H1 (cell line): ENCODE results near the gene ANKRD24. TPM values are rescaled to one million over a fixed set of nuclear protein-coding genes. Genes with fewer than 3 reads are reported as not detected.

Source experiments
- CBX5 ChIP-seq: fragments of 300-800, 300-1000 bp; sonication (generic); IDR thresholded peaks from 2 replicates; pipeline ENCODE4 v1.7.1; 2016; ENCODE audit warnings: antibody characterized with exemption, low read length, low read depth
- CHD2 ChIP-seq: IDR thresholded peaks from 2 replicates; pipeline ENCODE4 v1.6.1; 2012; ENCODE audit warnings: low read length, improper control_type of control experiment
- CREB1 ChIP-seq: IDR thresholded peaks from 2 replicates; pipeline ENCODE4 v1.6.1; 2012; ENCODE audit warnings: inconsistent platforms
- E2F6 ChIP-seq: IDR thresholded peaks from 2 replicates; pipeline ENCODE4 v1.6.1; 2012; ENCODE audit warnings: inconsistent platforms
- EGR1 ChIP-seq: IDR thresholded peaks from 2 replicates; pipeline ENCODE4 v1.6.1; 2011; ENCODE audit warnings: low read depth, low read length, borderline replicate concordance
- EP300 ChIP-seq, 2 experiments: IDR thresholded peaks; 1 replicate in 1 of 2; 2 replicates in 1 of 2; pipeline ENCODE4 v1.6.1; 2011 to 2012; ENCODE audit warnings: low read depth in 2 of 2, low read length in 2 of 2, mild to moderate bottlenecking in 2 of 2, borderline replicate concordance in 1 of 2, inconsistent platforms in 1 of 2, moderate library complexity in 1 of 2
- EZH2 ChIP-seq: fragments of 200-600 bp; sonication (generic); IDR thresholded peaks from 2 replicates; pipeline ENCODE4 v1.7.1; 2012; ENCODE audit warnings: low read depth, mild to moderate bottlenecking, moderate library complexity, low read length, inconsistent platforms; ENCODE audit not compliant: severe bottlenecking
- JUN ChIP-seq: IDR thresholded peaks from 2 replicates; pipeline ENCODE4 v1.6.1; 2011; ENCODE audit warnings: low read depth, mild to moderate bottlenecking, improper control_type of control experiment, low read length
- KDM1A ChIP-seq: fragments of 200-600, 300-600 bp; sonication (generic); IDR thresholded peaks from 2 replicates; pipeline ENCODE4 v1.7.1; 2016; ENCODE audit warnings: mild to moderate bottlenecking, low read length, borderline replicate concordance
- KDM4A ChIP-seq: IDR thresholded peaks from one replicate; pipeline ENCODE4 v1.7.1; 2012; ENCODE audit warnings: low read depth, mild to moderate bottlenecking, moderate library complexity, low read length, inconsistent platforms; ENCODE audit not compliant: severe bottlenecking
- KDM5A ChIP-seq: fragments of 200-600 bp; IDR thresholded peaks from 2 replicates; pipeline ENCODE4 v1.7.1; 2012; ENCODE audit warnings: mild to moderate bottlenecking, low read length, inconsistent platforms, mixed read lengths
- PHF8 ChIP-seq: fragments of 200-600 bp; sonication (generic); conservative IDR thresholded peaks from 2 replicates; pipeline ENCODE4 v1.7.1; 2012; ENCODE audit warnings: low read depth, mild to moderate bottlenecking, inconsistent platforms, low read length, moderate library complexity
- POLR2AphosphoS5 ChIP-seq: IDR thresholded peaks from 2 replicates; pipeline ENCODE4 v1.6.1; 2011; ENCODE audit warnings: low read depth, low read length
- RFX5 ChIP-seq: IDR thresholded peaks from 2 replicates; pipeline ENCODE4 v1.6.1; 2011; ENCODE audit warnings: low read depth, low read length, improper control_type of control experiment, borderline replicate concordance
- SP1 ChIP-seq: IDR thresholded peaks from 2 replicates; pipeline ENCODE4 v1.6.1; 2011; ENCODE audit warnings: low read depth, low read length
- SP4 ChIP-seq: IDR thresholded peaks from 2 replicates; pipeline ENCODE4 v1.6.1; 2012; ENCODE audit warnings: low read length, inconsistent platforms
- SRF ChIP-seq: IDR thresholded peaks from 2 replicates; pipeline ENCODE4 v1.6.1; 2011; ENCODE audit warnings: mild to moderate bottlenecking, low read depth, low read length, moderate library complexity
- SUZ12 ChIP-seq: fragments of 200-600 bp; sonication (generic); IDR thresholded peaks from 2 replicates; pipeline ENCODE4 v1.6.1; 2012; ENCODE audit warnings: mild to moderate bottlenecking, inconsistent platforms, low read length, moderate library complexity, mixed read lengths
- TEAD4 ChIP-seq: IDR thresholded peaks from 2 replicates; pipeline ENCODE4 v1.6.1; 2012; ENCODE audit warnings: low read depth, low read length, inconsistent platforms, mixed read lengths
- ZNF274 ChIP-seq: IDR thresholded peaks from 2 replicates; pipeline ENCODE4 v1.7.0; 2012; ENCODE audit warnings: low read length, borderline replicate concordance; ENCODE audit errors: extremely low read depth
- polyA plus RNA-seq, 7 experiments: library from polyadenylated mRNA; depleted of rRNA in 3 of 7; stranded (reverse) in 5 of 7; unstranded in 2 of 7; fragments of >200 nt in 5 of 7; fragments of 200-250 nt in 2 of 7; gene quantifications; 1 replicate in 5 of 7; 2 replicates in 1 of 7; 4 replicates in 1 of 7; pipeline versions ENCODE4 v1.2.1 to v1.2.3, GENCODE V29; 2011 to 2013; ENCODE audit warnings: missing spikeins in 2 of 7, mixed read lengths in 2 of 7
- total RNA-seq: library from RNA; stranded (reverse); fragmentation: NEBNext Ultra II Directional; extraction: Animal tissue kit (Norgen Biotek cat#: 25700); gene quantifications from 2 replicates; pipeline ENCODE4 v1.2.1, GENCODE V29; 2021
- TF ChIP-seq, protein P1 (sequence below), 3 experiments: IDR thresholded peaks; 1 replicate in 2 of 3; 2 replicates in 1 of 3; pipeline versions ENCODE4 v1.5.1 to v1.6.1; 2011; ENCODE audit warnings: low read length in 3 of 3, mild to moderate bottlenecking in 3 of 3, inconsistent platforms in 2 of 3, low read depth in 1 of 3, moderate library complexity in 1 of 3; ENCODE audit not compliant: insufficient read depth in 1 of 3; ENCODE audit errors: control extremely low read depth in 1 of 3

Gene ANKRD24
- total and polyA plus RNA-seq, 2 of the 8 experiments (the other 6 are each of a cell fraction or from before 2014, with no cell fraction given) = 7.6 to 14.1 TPM

GRCh38 chr19:4246767-4247593 is 64.5 kb downstream of the ANKRD24 start, which contains the start of gene YJU2 (continued):
- no peak for TF ChIP-seq SUZ12
- TF ChIP-seq EGR1 = peak; percentile 48; the same call in 1 of the 2 replicates
- 0 out of 2 replicates have a peak, but pooled peaks have one; percentile 13 for TF ChIP-seq TEAD4
- no peak for TF ChIP-seq ZNF274
- TF ChIP-seq KDM1A = no peak
- TF ChIP-seq SP4 = peak; percentile 96
- TF ChIP-seq E2F6 = peak; percentile 43; the same call in 1 of the 2 replicates
- TF ChIP-seq EP300 (IDR thresholded peaks at IDR 0.05; ENCODE audit: borderline replicate concordance in 1 of 2, low read depth in 2 of 2, low read length in 2 of 2) = no peak
- no peak for TF ChIP-seq EZH2
- TF ChIP-seq CBX5 = no peak
- TF ChIP-seq POLR2AphosphoS5 = peak; percentile 82; the same call in 1 of the 2 replicates
- peak; percentile 90 for TF ChIP-seq KDM5A
- TF ChIP-seq, protein P1, sequence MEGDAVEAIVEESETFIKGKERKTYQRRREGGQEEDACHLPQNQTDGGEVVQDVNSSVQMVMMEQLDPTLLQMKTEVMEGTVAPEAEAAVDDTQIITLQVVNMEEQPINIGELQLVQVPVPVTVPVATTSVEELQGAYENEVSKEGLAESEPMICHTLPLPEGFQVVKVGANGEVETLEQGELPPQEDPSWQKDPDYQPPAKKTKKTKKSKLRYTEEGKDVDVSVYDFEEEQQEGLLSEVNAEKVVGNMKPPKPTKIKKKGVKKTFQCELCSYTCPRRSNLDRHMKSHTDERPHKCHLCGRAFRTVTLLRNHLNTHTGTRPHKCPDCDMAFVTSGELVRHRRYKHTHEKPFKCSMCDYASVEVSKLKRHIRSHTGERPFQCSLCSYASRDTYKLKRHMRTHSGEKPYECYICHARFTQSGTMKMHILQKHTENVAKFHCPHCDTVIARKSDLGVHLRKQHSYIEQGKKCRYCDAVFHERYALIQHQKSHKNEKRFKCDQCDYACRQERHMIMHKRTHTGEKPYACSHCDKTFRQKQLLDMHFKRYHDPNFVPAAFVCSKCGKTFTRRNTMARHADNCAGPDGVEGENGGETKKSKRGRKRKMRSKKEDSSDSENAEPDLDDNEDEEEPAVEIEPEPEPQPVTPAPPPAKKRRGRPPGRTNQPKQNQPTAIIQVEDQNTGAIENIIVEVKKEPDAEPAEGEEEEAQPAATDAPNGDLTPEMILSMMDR (IDR thresholded peaks at IDR 0.05; ENCODE audit: control extremely low read depth in 1 of 3, insufficient read depth in 1 of 3, low read depth in 1 of 3, low read length in 3 of 3) = peak; percentile 45 to 65 (median 55)
- TF ChIP-seq KDM4A = no peak
- TF ChIP-seq SP1 = peak; percentile 100
- peak; percentile 97 for TF ChIP-seq CHD2
- peak; percentile 40; the same call in 1 of the 2 replicates for TF ChIP-seq SRF
- peak; percentile 91 for TF ChIP-seq CREB1
- no peak for TF ChIP-seq JUN
- peak; percentile 96 for TF ChIP-seq PHF8
- TF ChIP-seq RFX5 = no peak
